ENCODE measurements around the gene TBCD.

DNA sequence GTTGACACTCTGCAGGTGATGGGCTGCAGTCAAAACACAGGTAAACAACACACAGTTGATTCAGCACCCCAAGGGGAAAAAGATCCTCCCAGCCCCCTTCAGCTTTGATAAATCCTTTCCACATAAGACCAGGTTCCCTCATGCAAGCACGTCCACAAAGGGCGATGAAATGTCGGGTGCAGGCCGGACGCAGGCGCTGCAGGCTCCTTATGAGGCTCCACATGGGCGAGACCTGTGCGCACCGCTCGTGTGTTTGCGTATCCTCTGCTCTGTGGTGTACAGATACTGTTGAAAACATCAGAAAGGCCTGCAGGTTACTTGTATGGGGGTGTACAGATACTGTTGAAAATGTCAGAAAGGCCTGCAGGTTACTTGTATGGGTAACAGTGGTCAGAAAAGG lies 102.4 kb downstream of the TBCD start:
- TF ChIP-seq, protein P1, sequence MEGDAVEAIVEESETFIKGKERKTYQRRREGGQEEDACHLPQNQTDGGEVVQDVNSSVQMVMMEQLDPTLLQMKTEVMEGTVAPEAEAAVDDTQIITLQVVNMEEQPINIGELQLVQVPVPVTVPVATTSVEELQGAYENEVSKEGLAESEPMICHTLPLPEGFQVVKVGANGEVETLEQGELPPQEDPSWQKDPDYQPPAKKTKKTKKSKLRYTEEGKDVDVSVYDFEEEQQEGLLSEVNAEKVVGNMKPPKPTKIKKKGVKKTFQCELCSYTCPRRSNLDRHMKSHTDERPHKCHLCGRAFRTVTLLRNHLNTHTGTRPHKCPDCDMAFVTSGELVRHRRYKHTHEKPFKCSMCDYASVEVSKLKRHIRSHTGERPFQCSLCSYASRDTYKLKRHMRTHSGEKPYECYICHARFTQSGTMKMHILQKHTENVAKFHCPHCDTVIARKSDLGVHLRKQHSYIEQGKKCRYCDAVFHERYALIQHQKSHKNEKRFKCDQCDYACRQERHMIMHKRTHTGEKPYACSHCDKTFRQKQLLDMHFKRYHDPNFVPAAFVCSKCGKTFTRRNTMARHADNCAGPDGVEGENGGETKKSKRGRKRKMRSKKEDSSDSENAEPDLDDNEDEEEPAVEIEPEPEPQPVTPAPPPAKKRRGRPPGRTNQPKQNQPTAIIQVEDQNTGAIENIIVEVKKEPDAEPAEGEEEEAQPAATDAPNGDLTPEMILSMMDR (tag by site-specific recombination; IDR thresholded peaks at IDR 0.05), result no peak
- TF ChIP-seq, protein P2, sequence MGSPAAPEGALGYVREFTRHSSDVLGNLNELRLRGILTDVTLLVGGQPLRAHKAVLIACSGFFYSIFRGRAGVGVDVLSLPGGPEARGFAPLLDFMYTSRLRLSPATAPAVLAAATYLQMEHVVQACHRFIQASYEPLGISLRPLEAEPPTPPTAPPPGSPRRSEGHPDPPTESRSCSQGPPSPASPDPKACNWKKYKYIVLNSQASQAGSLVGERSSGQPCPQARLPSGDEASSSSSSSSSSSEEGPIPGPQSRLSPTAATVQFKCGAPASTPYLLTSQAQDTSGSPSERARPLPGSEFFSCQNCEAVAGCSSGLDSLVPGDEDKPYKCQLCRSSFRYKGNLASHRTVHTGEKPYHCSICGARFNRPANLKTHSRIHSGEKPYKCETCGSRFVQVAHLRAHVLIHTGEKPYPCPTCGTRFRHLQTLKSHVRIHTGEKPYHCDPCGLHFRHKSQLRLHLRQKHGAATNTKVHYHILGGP (tag by site-specific recombination; IDR thresholded peaks at IDR 0.05), result no peak

All from HEK293 (cell line).